Peyer's patch (tissue), 4 donors: ENCODE results near the gene TMEM53.
"Not testable (repeated sequence)": the region's sequence is repeated elsewhere in the genome, so short reads cannot be mapped to it uniquely, and the experiment has no call there.

Experiments
- CTCF ChIP-seq, 6 experiments: fragments of 450-650 bp in 4 of 6; fragments of 200-600 bp in 2 of 6; sonication (generic) in 1 of 6; IDR thresholded peaks; one replicate each; pipeline ENCODE4 v1.5.1; 2017 to 2019; ENCODE audit warnings: antibody characterized with exemption in 6 of 6, mild to moderate bottlenecking in 3 of 6, moderate library complexity in 1 of 6
- POLR2A ChIP-seq, 2 donors: fragments of 450-650 bp; IDR thresholded peaks; one replicate each; pipeline ENCODE4 v1.5.1; 2017; ENCODE audit warnings: antibody characterized with exemption in 2 of 2, mild to moderate bottlenecking in 2 of 2, moderate library complexity in 2 of 2

DNA sequence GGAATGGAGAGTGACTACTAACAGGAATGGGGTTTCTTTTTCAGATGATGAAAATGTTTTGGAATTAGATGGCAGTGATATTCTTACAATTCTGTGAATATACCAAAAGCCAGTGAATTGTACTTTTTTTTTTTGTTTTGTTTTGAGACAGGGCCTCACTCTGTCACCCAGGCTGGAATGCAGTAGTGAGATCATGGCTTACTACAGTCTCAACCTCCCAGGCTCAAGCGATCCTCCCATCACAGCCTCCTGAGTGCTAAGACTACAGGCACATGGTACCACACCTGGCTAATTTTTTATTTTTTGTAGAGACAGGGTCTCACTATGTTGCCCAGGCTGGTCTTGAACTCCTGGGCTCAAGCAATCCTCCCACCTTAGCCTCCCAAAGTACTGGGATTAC is 7.6 kb downstream of the TMEM53 start:
- not testable (repeated sequence) for TF ChIP-seq CTCF, POLR2A (IDR thresholded peaks at IDR 0.05)
